ENCODE measurements around the gene NWD2.

NWD2 gene

GRCh38 chr4:37244583-37245390 lies at the start of gene NWD2:
Gene NWD2 (plus strand): TSS chr4:37244743. CDS start chr4:37245068, 325 bp downstream.
- Histone ChIP-seq H3K4me3 (ENCODE audit: low read depth, low read length) (peak within 1 kb of the TSS; percentile 41), H3K9me3 (ENCODE audit: control insufficient read depth, insufficient read depth, low read depth, low read length) (no peaks in the 10 kb centered on the region), H3K36me3 (ENCODE audit: control insufficient read depth in 2 of 2, insufficient read depth in 1 of 2, low read length in 2 of 2) (no peaks in the 10 kb centered on the region), H3K4me1 (ENCODE audit: control insufficient read depth, insufficient read depth, low read length) (no peaks in the 10 kb centered on the region), H3K27ac (ENCODE audit: extremely low read depth, low read depth, low read length) (no peak within 1 kb of the TSS)
- ChIA-PET CTCF (interaction anchor here (0.6 to 0.7 kb wide), 2 partner anchors 79 to 232 kb away, joined by 3 read pairs; no protein-coding TSS in a partner anchor), POLR2A (no interaction called here)
- TF ChIP-seq ZNF138 (tag by site-specific recombination; IDR thresholded peaks at IDR 0.05; ENCODE audit: borderline replicate concordance) (no peak), REPIN1 (tag by site-specific recombination; IDR thresholded peaks at IDR 0.05; ENCODE audit: low read depth) (no peak), ZBTB26 (tag by site-specific recombination; optimal IDR thresholded peaks at IDR 0.05) (peak; percentile 26), ZNF292 (tag by site-specific recombination; IDR thresholded peaks at IDR 0.05; ENCODE audit: borderline replicate concordance, low read depth) (no peak), ZNF341 (tag by site-specific recombination; IDR thresholded peaks at IDR 0.05; ENCODE audit: low read depth) (0 out of 2 replicates have a peak, but pooled peaks have one; percentile 17), ZNF560 (tag by site-specific recombination; IDR thresholded peaks at IDR 0.05; ENCODE audit: borderline replicate concordance) (no peak), ZFHX2 (tag by site-specific recombination; conservative IDR thresholded peaks at IDR 0.05) (peak; percentile 9; the same call in 1 of the 2 replicates), ZIC2 (tag by site-specific recombination; IDR thresholded peaks at IDR 0.05) (peak; percentile 15; the same call in 1 of the 2 replicates)

GRCh38 chr4:37197899-37198298 lies 46.6 kb upstream of the NWD2 start:
- POLR2A ChIA-PET, result no interaction called here
- TF ChIP-seq ZBTB20 (tag by site-specific recombination; IDR thresholded peaks at IDR 0.05) (no peak), ZNF701 (tag by site-specific recombination; IDR thresholded peaks at IDR 0.05) (no peak), SP3 (tag by site-specific recombination; IDR thresholded peaks at IDR 0.05) (no peak), ZNF174 (tag by site-specific recombination; IDR thresholded peaks at IDR 0.05) (no peak), ZNF692 (tag by site-specific recombination; IDR thresholded peaks at IDR 0.05) (no peak), PRDM6 (tag by site-specific recombination; IDR thresholded peaks at IDR 0.05) (no peak), ZNF366 (tag by site-specific recombination; conservative IDR thresholded peaks at IDR 0.05) (no peak), REPIN1 (tag by site-specific recombination; IDR thresholded peaks at IDR 0.05; ENCODE audit: low read depth) (no peak), ZNF140 (tag by site-specific recombination; IDR thresholded peaks at IDR 0.05) (no peak), SP7 (tag by site-specific recombination; IDR thresholded peaks at IDR 0.05) (no peak), MEIS1 (CRISPR knock-in tag; IDR thresholded peaks at IDR 0.05; ENCODE audit: borderline replicate concordance) (no peak), KLF9 (tag by site-specific recombination; IDR thresholded peaks at IDR 0.05; ENCODE audit: low read depth) (no peak), ZNF132 (tag by site-specific recombination; IDR thresholded peaks at IDR 0.05; ENCODE audit: borderline replicate concordance) (no peak), ZNF292 (tag by site-specific recombination; IDR thresholded peaks at IDR 0.05; ENCODE audit: borderline replicate concordance, low read depth) (no peak), ZNF248 (tag by site-specific recombination; IDR thresholded peaks at IDR 0.05) (no peak), ZNF639 (tag by site-specific recombination; IDR thresholded peaks at IDR 0.05) (no peak), ZNF24 (tag by site-specific recombination; IDR thresholded peaks at IDR 0.05) (no peak), ZNF341 (tag by site-specific recombination; IDR thresholded peaks at IDR 0.05; ENCODE audit: low read depth) (no peak), ZNF654 (tag by site-specific recombination; IDR thresholded peaks at IDR 0.05; ENCODE audit: low read depth) (no peak), ZNF664 (tag by site-specific recombination; IDR thresholded peaks at IDR 0.05) (no peak)

More at GRCh38 chr4:37197899-37198298, 46.6 kb upstream of the NWD2 start:
- CTCF ChIA-PET, result no interaction called here
- Histone ChIP-seq H3K27ac (ENCODE audit: extremely low read depth, low read depth, low read length) (no peak overlapping the region), H3K36me3 (ENCODE audit: control insufficient read depth in 2 of 2, insufficient read depth in 1 of 2, low read length in 2 of 2) (no peaks in the 10 kb centered on the region), H3K9me3 (ENCODE audit: control insufficient read depth, insufficient read depth, low read depth, low read length) (no peaks in the 10 kb centered on the region), H3K4me3 (ENCODE audit: low read depth, low read length) (no peak overlapping the region), H3K4me1 (ENCODE audit: control insufficient read depth, insufficient read depth, low read length) (no peaks in the 10 kb centered on the region)
